Lower leg skin (tissue), 4 donors: Measurements from ENCODE around the gene SUMF1. TPM values are rescaled to one million over a fixed set of nuclear protein-coding genes. Genes with fewer than 3 reads are reported as not detected.
A peak's percentile ranks its signal among the peaks of the same experiment; 100 is the strongest.

Source experiments
- DNase-seq, 2 donors: peaks; one replicate each; pipeline ENCODE4 v3.0.0-alpha.2; 2019; ENCODE audit warnings: low spot score in 2 of 2
- H3K4me3 ChIP-seq: fragments of 200-600 bp; sonication (generic); 2 replicates; pipeline ENCODE4 v1.5.1; 2017; ENCODE audit warnings: mild to moderate bottlenecking, low read depth; ENCODE audit not compliant: poor library complexity, severe bottlenecking
- CTCF ChIP-seq, 3 donors: fragments of 450-650 bp; IDR thresholded peaks; one replicate each; pipeline ENCODE4 v1.5.1; 2016; ENCODE audit warnings: antibody characterized with exemption in 3 of 3, mild to moderate bottlenecking in 3 of 3, moderate library complexity in 2 of 3
- POLR2A ChIP-seq, 2 donors: fragments of 450-650 bp; IDR thresholded peaks; one replicate each; pipeline ENCODE4 v1.6.1; 2016 to 2017; ENCODE audit warnings: antibody characterized with exemption in 2 of 2, mild to moderate bottlenecking in 1 of 2, moderate library complexity in 1 of 2
- WGBS, 2 donors: methylation state at CpG; one replicate each; pipeline ENCODE4 v1.1.5; 2018; 5-methylcytosine and 5-hydroxymethylcytosine counted together
- intact Hi-C: fragments of 100-400 bp; cut with DNase I; formaldehyde crosslinking; loops from one replicate; pipeline ENCODE4 v1.15.0; 2023; ENCODE audit warnings: low total_unique reads
- total RNA-seq, 4 donors: library from RNA; depleted of rRNA; stranded (reverse); fragments of >200 nt; gene quantifications; one replicate each; pipeline ENCODE4 v1.1.0, GENCODE V29; 2016

Gene SUMF1
- total RNA-seq, 4 donors from 2014 or later, result 35.2 to 63.8 (median 59.6) TPM

- intact Hi-C loops, result no loop called here
- no peak overlapping the region for H3K4me3 ChIP-seq
- WGBS, 2 donors, result 52% methylated on average over 6 of the region's 6 CpGs
- no peak for TF ChIP-seq POLR2A (IDR thresholded peaks at IDR 0.05)
- no peak for TF ChIP-seq CTCF (IDR thresholded peaks at IDR 0.05)
- peak in 1 of 2 donors; percentile 61 for DNase-seq
Measured at GRCh38 chr3:4416961-4417360, 50.1 kb downstream of the SUMF1 start.

GRCh38 chr3:4416427-4416945, 50.6 kb downstream of the SUMF1 start:
- 66 to 90% methylated on average over 5 of the region's 5 CpGs for WGBS, 2 donors
- H3K4me3 ChIP-seq, result no peak overlapping the region
- intact Hi-C loops, result no loop called here
- DNase-seq, result no peak
- TF ChIP-seq CTCF (IDR thresholded peaks at IDR 0.05), result no peak

DNA sequence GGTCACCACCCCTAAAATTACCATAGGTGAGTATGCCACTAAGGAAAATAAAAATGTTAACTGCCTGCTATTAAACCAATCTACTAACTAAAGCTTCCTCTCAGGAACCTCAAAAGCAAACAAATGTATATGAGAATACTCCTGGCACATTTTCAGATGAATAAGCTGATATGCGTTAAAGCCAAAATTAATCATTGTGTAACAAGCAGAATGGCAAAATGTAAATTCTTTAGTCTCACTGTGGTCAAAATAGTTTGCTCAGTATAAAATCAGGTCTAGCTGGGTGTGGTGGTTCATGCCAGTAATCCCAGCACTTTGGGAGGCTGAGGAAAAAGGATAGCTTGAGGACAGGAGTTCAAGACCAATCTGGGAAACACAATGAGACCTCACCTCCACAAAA, 53.6 kb downstream of the SUMF1 start:
- intact Hi-C loops, result no loop called here
- H3K4me3 ChIP-seq, result no peak overlapping the region
- 56 to 73% methylated on average over 1 of the region's 1 CpG for WGBS, 2 donors
- TF ChIP-seq CTCF (IDR thresholded peaks at IDR 0.05), result no peak
- TF ChIP-seq POLR2A (IDR thresholded peaks at IDR 0.05), result no peak
- no peak for DNase-seq

GRCh38 chr3:4411833-4412232, 55.2 kb downstream of the SUMF1 start:
- no peak overlapping the region for H3K4me3 ChIP-seq
- no peak for TF ChIP-seq POLR2A (IDR thresholded peaks at IDR 0.05)
- no peak for TF ChIP-seq CTCF (IDR thresholded peaks at IDR 0.05)
- no peak for DNase-seq
- WGBS, 2 donors, result 97 to 98% methylated on average over 1 of the region's 1 CpG
- intact Hi-C loops, result no loop called here

DNA sequence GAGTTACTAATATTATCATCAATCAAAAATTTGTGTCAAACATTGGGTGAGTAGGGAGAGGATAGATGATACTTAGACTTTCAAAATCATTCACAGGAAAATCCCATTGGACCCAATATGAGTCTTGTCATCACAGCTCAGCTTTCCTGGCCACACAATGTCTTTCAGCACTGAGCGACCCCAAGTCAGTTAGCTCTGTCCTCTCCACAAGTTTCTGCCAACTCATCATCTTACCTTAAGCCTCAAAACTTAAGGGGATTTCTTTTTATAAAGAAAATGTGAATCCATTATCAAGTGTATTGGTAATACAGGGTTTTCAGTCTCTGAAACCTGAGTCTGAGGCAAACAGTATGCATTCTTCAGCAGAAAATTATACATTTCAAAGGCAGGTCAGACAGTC, 55.8 kb downstream of the SUMF1 start:
- DNase-seq, result no peak
- 93 to 100% methylated on average over 1 of the region's 1 CpG for WGBS, 2 donors
- no peak overlapping the region for H3K4me3 ChIP-seq
- no peak for TF ChIP-seq CTCF (IDR thresholded peaks at IDR 0.05)
- TF ChIP-seq POLR2A (IDR thresholded peaks at IDR 0.05), result no peak
- intact Hi-C loops, result no loop called here

GRCh38 chr3:4410606-4411005, 56.5 kb downstream of the SUMF1 start:
- 83 to 94% methylated on average over 4 of the region's 4 CpGs for WGBS, 2 donors
- intact Hi-C loops, result no loop called here
- DNase-seq, result no peak
- H3K4me3 ChIP-seq, result no peak overlapping the region
- TF ChIP-seq POLR2A (IDR thresholded peaks at IDR 0.05), result no peak
- no peak for TF ChIP-seq CTCF (IDR thresholded peaks at IDR 0.05)
